Skeletal muscle tissue (tissue), 4 donors: ENCODE measurements around the gene ZYG11B. TPM values are rescaled to one million over a fixed set of nuclear protein-coding genes. Genes with fewer than 3 reads are reported as not detected.
"Not testable (repeated sequence)": the region's sequence is repeated elsewhere in the genome, so short reads cannot be mapped to it uniquely, and the experiment has no call there.

Experiments used
- H3K27ac ChIP-seq: one replicate; pipeline ENCODE4 v1.7.0; 2013; ENCODE audit warnings: mild to moderate bottlenecking, low read depth, low read length, inconsistent platforms
- H3K27me3 ChIP-seq, 3 donors: one replicate each; pipeline ENCODE4 v1.7.0; 2013; ENCODE audit warnings: low read length in 3 of 3; ENCODE audit not compliant: control insufficient read depth in 3 of 3, insufficient read depth in 3 of 3
- H3K36me3 ChIP-seq, 3 donors: one replicate each; pipeline ENCODE4 v1.7.0; 2013; ENCODE audit warnings: low read length in 3 of 3; ENCODE audit not compliant: control insufficient read depth in 3 of 3, insufficient read depth in 3 of 3
- H3K4me1 ChIP-seq, 3 donors: one replicate each; pipeline ENCODE4 v1.7.0; 2013; ENCODE audit warnings: low read length in 3 of 3, mild to moderate bottlenecking in 3 of 3; ENCODE audit not compliant: control insufficient read depth in 3 of 3, insufficient read depth in 3 of 3
- H3K4me3 ChIP-seq, 3 donors: one replicate each; pipeline ENCODE4 v1.7.0; 2013; ENCODE audit warnings: low read length in 3 of 3
- H3K9ac ChIP-seq, 3 donors: one replicate each; pipeline ENCODE4 v1.7.0; 2013; ENCODE audit warnings: low read length in 3 of 3, mild to moderate bottlenecking in 3 of 3, moderate library complexity in 2 of 3, low read depth in 1 of 3
- H3K9me3 ChIP-seq, 3 donors: one replicate each; pipeline ENCODE4 v1.7.0; 2013; ENCODE audit warnings: low read length in 3 of 3; ENCODE audit not compliant: control insufficient read depth in 3 of 3
- total RNA-seq: library from RNA; depleted of rRNA; stranded (reverse); fragments of >200 nt; gene quantifications from one replicate; pipeline ENCODE4 v1.2.3, GENCODE V29; 2014
- donor health status: Osteomylitis.

The ZYG11B gene
- 51.7 TPM for total RNA-seq

- Histone ChIP-seq H3K9me3 (no peaks in the 10 kb centered on the region), H3K4me3 (peak within 1 kb of the TSS; percentile 89 to 97 (median 96)), H3K27ac (peak within 1 kb of the TSS; percentile 85), H3K9ac (peak within 1 kb of the TSS; percentile 91 to 95 (median 93)), H3K4me1 (peaks cover 10 to 19% (median 15%) of the 10 kb centered on the region in 3 donors), H3K27me3 (no peaks in the 10 kb centered on the region), H3K36me3 (no peaks in the 10 kb centered on the region)
Observed at GRCh38 chr1:52726265-52727113, at the start of gene ZYG11B. ZYG11B (plus strand) TSS chr1:52726453; CDS start chr1:52726654, 201 bp downstream.

- Histone ChIP-seq H3K9me3 (no peaks in the 10 kb centered on the region), H3K27me3 (no peaks in the 10 kb centered on the region), H3K4me1 (peaks cover 26 to 30% (median 28%) of the 10 kb centered on the region in 3 donors), H3K27ac (peak overlapping the region; percentile 79), H3K36me3 (no peaks in the 10 kb centered on the region), H3K9ac (no peak overlapping the region), H3K4me3 (peak overlapping the region in 1 of 3 donors; percentile 15)
Observed at GRCh38 chr1:52677076-52677806, 49.0 kb upstream of the ZYG11B start.

GRCh38 chr1:52679048-52679447 is 47.2 kb upstream of the ZYG11B start:
- H3K27me3 ChIP-seq = no peaks in the 10 kb centered on the region
- H3K27ac ChIP-seq = peak overlapping the region; percentile 79
- H3K9me3 ChIP-seq = no peaks in the 10 kb centered on the region
- peak overlapping the region in 2 of 3 donors; percentile 8 to 54 for H3K9ac ChIP-seq
- peaks cover 22 to 25% (median 23%) of the 10 kb centered on the region in 3 donors for H3K4me1 ChIP-seq
- H3K4me3 ChIP-seq = no peak overlapping the region
- H3K36me3 ChIP-seq = no peaks in the 10 kb centered on the region

GRCh38 chr1:52679498-52679897 is 46.8 kb upstream of the ZYG11B start:
- no peaks in the 10 kb centered on the region for H3K27me3 ChIP-seq
- no peaks in the 10 kb centered on the region for H3K36me3 ChIP-seq
- peak overlapping the region; percentile 79 for H3K27ac ChIP-seq
- H3K4me3 ChIP-seq = no peak overlapping the region
- peak overlapping the region in 1 of 3 donors; percentile 8 for H3K9ac ChIP-seq
- H3K9me3 ChIP-seq = no peaks in the 10 kb centered on the region
- peaks cover 22 to 25% (median 23%) of the 10 kb centered on the region in 3 donors for H3K4me1 ChIP-seq

GRCh38 chr1:52680353-52680752 is 45.9 kb upstream of the ZYG11B start:
- no peak overlapping the region for H3K9ac ChIP-seq
- no peaks in the 10 kb centered on the region for H3K27me3 ChIP-seq
- H3K36me3 ChIP-seq = peaks cover 0 to 2% (median 0%) of the 10 kb centered on the region in 3 donors
- H3K27ac ChIP-seq = no peak overlapping the region
- H3K9me3 ChIP-seq = no peaks in the 10 kb centered on the region
- H3K4me3 ChIP-seq = no peak overlapping the region
- H3K4me1 ChIP-seq = peaks cover 22 to 25% (median 23%) of the 10 kb centered on the region in 3 donors

GRCh38 chr1:52681136-52681535 is 45.1 kb upstream of the ZYG11B start:
- Histone ChIP-seq H3K27ac (no peak overlapping the region), H3K36me3 (peaks cover 0 to 2% (median 0%) of the 10 kb centered on the region in 3 donors), H3K4me1 (peaks cover 20 to 26% (median 21%) of the 10 kb centered on the region in 3 donors), H3K9ac (no peak overlapping the region), H3K4me3 (no peak overlapping the region), H3K27me3 (no peaks in the 10 kb centered on the region), H3K9me3 (no peaks in the 10 kb centered on the region)

- Histone ChIP-seq H3K4me3 (no peak overlapping the region), H3K4me1 (peaks cover 3 to 13% (median 9%) of the 10 kb centered on the region in 3 donors), H3K36me3 (peaks cover 10 to 17% (median 15%) of the 10 kb centered on the region in 3 donors), H3K27me3 (no peaks in the 10 kb centered on the region), H3K27ac (no peak overlapping the region), H3K9ac (no peak overlapping the region), H3K9me3 (no peaks in the 10 kb centered on the region)
Observed at GRCh38 chr1:52683367-52683940, 42.8 kb upstream of the ZYG11B start.

- no peak overlapping the region for H3K27ac ChIP-seq
Observed at GRCh38 chr1:52684545-52684944, 41.7 kb upstream of the ZYG11B start.

GRCh38 chr1:52686261-52686751 is 39.9 kb upstream of the ZYG11B start:
- H3K4me3 ChIP-seq, H3K27me3 ChIP-seq, H3K9me3 ChIP-seq, H3K4me1 ChIP-seq, H3K27ac ChIP-seq: not testable (repeated sequence)
- Histone ChIP-seq H3K36me3 (peaks cover 14 to 25% (median 19%) of the 10 kb centered on the region in 3 donors), H3K9ac (peak overlapping the region in 1 of 3 donors; percentile 8)

More at GRCh38 chr1:52684545-52684944, 41.7 kb upstream of the ZYG11B start:
- Histone ChIP-seq H3K9ac (no peak overlapping the region), H3K4me1 (peaks cover 0 to 4% (median 2%) of the 10 kb centered on the region in 3 donors), H3K27me3 (no peaks in the 10 kb centered on the region), H3K36me3 (peaks cover 10 to 20% (median 16%) of the 10 kb centered on the region in 3 donors), H3K4me3 (no peak overlapping the region), H3K9me3 (no peaks in the 10 kb centered on the region)
